ENCODE data around the gene MACF1.

GRCh38 chr1:39509360-39510009, 305.0 kb downstream of the MACF1 start:
- TF ChIP-seq POLR2A (IDR thresholded peaks at IDR 0.05) = no peak
- TF ChIP-seq, protein P1, sequence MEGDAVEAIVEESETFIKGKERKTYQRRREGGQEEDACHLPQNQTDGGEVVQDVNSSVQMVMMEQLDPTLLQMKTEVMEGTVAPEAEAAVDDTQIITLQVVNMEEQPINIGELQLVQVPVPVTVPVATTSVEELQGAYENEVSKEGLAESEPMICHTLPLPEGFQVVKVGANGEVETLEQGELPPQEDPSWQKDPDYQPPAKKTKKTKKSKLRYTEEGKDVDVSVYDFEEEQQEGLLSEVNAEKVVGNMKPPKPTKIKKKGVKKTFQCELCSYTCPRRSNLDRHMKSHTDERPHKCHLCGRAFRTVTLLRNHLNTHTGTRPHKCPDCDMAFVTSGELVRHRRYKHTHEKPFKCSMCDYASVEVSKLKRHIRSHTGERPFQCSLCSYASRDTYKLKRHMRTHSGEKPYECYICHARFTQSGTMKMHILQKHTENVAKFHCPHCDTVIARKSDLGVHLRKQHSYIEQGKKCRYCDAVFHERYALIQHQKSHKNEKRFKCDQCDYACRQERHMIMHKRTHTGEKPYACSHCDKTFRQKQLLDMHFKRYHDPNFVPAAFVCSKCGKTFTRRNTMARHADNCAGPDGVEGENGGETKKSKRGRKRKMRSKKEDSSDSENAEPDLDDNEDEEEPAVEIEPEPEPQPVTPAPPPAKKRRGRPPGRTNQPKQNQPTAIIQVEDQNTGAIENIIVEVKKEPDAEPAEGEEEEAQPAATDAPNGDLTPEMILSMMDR (IDR thresholded peaks at IDR 0.05) = no peak
- no peak for TF ChIP-seq EP300 (IDR thresholded peaks at IDR 0.05)
- no peak for TF ChIP-seq POLR2AphosphoS5 (IDR thresholded peaks at IDR 0.05)
